NCI-H82 treated with DMSO at 0.1 percent for 48 hours (cell line): Measurements from ENCODE around the gene MRPS15.

Experiments
- DNase-seq: peaks from one replicate; lab custom pipeline; 2025; ENCODE audit not compliant: unreplicated experiment; lab: John Stamatoyannopoulos, UW

The MRPS15 gene

GRCh38 chr1:36421649-36422048 is 42.5 kb downstream of the MRPS15 start:
- DNase-seq, result no peak

- DNase-seq, result peak; percentile 69
Measured at GRCh38 chr1:36420836-36421317, 43.3 kb downstream of the MRPS15 start.

GRCh38 chr1:36420409-36420808 is 43.8 kb downstream of the MRPS15 start:
- DNase-seq, result no peak

GRCh38 chr1:36419569-36419968 is 44.6 kb downstream of the MRPS15 start:
- no peak for DNase-seq

DNA sequence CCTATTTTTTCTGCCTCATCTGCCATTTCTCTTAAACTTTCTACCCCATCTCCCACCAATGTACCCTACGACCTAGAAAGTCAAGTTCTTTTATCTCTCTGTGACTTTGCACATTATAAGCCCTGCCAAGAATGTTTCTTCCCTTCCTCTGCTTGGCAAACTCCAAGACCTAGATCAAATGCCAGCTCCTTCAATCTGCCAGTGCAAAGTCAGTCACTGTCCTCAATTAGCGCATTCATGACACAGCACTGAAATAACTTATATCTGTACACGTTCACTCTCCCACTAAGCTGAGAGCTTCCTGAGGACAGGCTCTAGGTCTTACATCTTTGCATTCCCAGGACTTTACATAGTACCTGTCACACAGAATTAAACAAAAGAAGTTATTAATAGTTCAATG is 45.0 kb downstream of the MRPS15 start:
- DNase-seq, result no peak

DNA sequence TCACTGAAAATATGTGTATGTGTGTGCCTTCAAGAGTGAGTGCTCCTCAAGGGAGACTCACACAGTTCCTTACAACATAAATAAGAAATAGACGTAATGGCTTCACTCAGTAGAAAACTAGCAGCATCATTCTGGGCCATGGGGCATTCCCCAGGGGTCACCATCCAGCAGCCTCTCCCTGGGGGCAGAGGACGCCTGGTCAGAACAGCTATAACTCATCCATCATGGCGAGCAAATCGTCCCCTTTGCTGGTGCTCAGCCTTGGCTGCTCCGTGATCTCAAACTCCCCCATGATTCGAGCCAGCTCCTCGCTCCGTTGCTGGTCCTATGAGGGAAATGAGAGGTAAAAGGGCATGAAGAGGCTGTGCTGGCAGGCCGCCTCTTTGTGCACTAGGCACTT is 46.3 kb downstream of the MRPS15 start:
- DNase-seq, result no peak

DNA sequence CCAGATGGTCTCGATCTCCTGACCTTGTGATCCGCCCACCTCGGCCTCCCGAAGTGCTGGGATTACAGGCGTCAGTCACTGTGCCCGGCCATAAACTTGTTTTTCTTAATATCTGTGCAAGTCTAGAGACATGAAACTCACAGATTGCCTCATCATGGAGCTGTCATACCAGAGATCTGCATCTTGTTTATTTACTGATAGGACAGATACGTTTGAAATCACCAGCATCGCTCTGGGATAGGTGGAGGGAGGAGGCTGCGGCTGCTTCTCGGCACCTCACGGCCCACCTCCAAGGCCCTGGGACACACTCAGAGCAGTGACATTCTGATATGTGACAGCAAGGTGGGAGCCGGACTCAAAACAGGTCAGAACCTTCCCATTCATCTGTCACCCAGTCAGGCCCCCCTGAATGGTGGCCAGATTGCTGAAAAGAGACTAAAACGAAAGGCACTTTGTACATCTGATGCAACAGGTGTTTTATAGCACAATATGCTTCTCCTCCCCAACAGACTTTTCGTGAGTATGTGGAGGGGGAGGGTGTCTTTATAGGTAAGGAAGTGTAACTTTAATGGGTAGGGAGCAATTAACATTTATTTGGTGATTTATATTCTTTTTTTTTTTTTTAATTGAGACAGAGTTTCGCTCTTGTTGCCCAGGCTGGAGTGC is 48.4 kb downstream of the MRPS15 start:
- no peak for DNase-seq

- no peak for DNase-seq
Measured at GRCh38 chr1:36414384-36414783, 49.8 kb downstream of the MRPS15 start.

GRCh38 chr1:36411674-36412648 is 52.2 kb downstream of the MRPS15 start:
- DNase-seq, result no peak

GRCh38 chr1:36408479-36408878 is 55.7 kb downstream of the MRPS15 start:
- DNase-seq, result no peak

GRCh38 chr1:36406440-36406839 is 57.7 kb downstream of the MRPS15 start:
- DNase-seq, result no peak
